AG04450 (cell line): ENCODE data around the gene JMJD8. TPM values are rescaled to one million over a fixed set of nuclear protein-coding genes. Genes with fewer than 3 reads are reported as not detected.

Experiments
- CTCF ChIA-PET: fragments of 300-600, 350-600 bp; formaldehyde crosslinking; extraction: SDS; loops from one replicate; lab custom pipeline; 2022; ENCODE audit warnings: antibody characterized with exemption, inconsistent platforms; lab: Charles Lee
- POLR2A ChIA-PET: fragments of 350-600 bp; formaldehyde crosslinking; extraction: SDS; loops from one replicate; lab custom pipeline; 2021; ENCODE audit warnings: antibody characterized with exemption, inconsistent platforms; lab: Yijun Ruan, JAX
- DNase-seq: peaks from one replicate; pipeline ENCODE4 v3.0.0-alpha.2; 2011; ENCODE audit warnings: low read depth, low spot score
- H3K27ac ChIP-seq: one replicate; pipeline ENCODE4 v1.5.1; 2012; ENCODE audit warnings: low read depth, low read length, control low read depth
- H3K27me3 ChIP-seq: one replicate; pipeline ENCODE4 v1.6.0; 2012; ENCODE audit warnings: low read length; ENCODE audit not compliant: control insufficient read depth, insufficient read depth
- H3K4me3 ChIP-seq: 2 replicates; pipeline ENCODE4 v1.5.1; 2011; ENCODE audit warnings: mild to moderate bottlenecking, low read depth, low read length, control low read depth
- H3K9me3 ChIP-seq: 2 replicates; pipeline ENCODE4 v1.5.1; 2012; ENCODE audit warnings: low read length; ENCODE audit not compliant: control insufficient read depth, insufficient read depth
- CTCF ChIP-seq: IDR thresholded peaks from 2 replicates; pipeline ENCODE4 v1.5.1; 2011; ENCODE audit warnings: low read depth, low read length, control low read depth, inconsistent platforms
- polyA plus RNA-seq: library from polyadenylated mRNA; depleted of rRNA; stranded (reverse); fragments of >200 nt; gene quantifications from 2 replicates; pipeline ENCODE4 v1.2.3, GENCODE V29; 2011

The JMJD8 gene
- polyA plus RNA-seq, 1 experiment: 33.1 TPM

- no peak overlapping the region for H3K4me3 ChIP-seq
- CTCF ChIA-PET: interaction anchor here (0.6 to 1.4 kb wide), 2 partner anchors 27 to 303 kb away, joined by 3 to 4 read pairs; no protein-coding TSS in a partner anchor
- TF ChIP-seq CTCF: no peak
Observed at GRCh38 chr16:684961-685696, 995 bp upstream of the JMJD8 start.

DNA sequence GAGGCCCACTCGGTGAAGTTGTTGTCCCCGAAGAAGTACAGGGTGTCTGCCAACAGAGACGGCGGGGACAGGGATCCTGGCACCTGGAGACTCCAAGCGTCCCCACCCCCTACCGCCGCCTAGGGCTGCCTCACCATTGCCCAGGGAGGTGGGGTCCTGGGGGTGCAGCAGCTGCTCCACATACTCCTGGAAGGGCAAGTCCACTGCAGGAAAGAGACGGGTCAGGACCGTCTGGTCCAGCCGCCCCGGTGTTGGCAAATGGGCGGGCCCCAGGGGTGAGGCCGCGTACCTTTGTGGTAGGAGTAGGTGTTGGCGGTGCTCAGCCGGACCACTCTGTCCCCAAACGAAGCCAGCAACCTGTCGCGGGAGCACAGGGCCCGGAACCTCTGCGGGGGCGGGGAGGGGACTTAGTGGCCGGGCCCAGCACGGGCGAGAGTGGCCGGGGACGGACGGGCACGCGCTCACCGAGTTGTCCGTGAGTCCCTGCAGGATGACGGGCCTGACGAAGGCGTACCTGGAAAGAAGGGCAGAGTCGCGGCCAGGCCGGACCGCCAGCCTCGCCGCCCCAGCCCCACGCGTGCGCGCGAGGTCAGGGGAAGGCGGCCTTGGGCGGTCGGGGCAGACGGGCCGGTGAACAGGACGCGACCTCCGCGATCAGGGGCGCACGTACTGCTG lies 601 bp downstream of the JMJD8 start:
- no peak for DNase-seq
- Histone ChIP-seq H3K27me3 (no peaks in the 10 kb centered on the region), H3K4me3 (peak overlapping the region; percentile 70), H3K9me3 (peaks cover 16% of the 10 kb centered on the region; the same call in 1 of the 2 replicates), H3K27ac (no peak overlapping the region)
- TF ChIP-seq CTCF: no peak
- POLR2A ChIA-PET: interaction anchor here (1.2 kb wide), 1 partner anchor 45 kb away, joined by 3 read pairs; no protein-coding TSS in a partner anchor
- CTCF ChIA-PET: interaction anchor here (0.6 kb wide), 1 partner anchor 833 kb away, joined by 6 read pairs; no protein-coding TSS in a partner anchor

More at GRCh38 chr16:684961-685696, 995 bp upstream of the JMJD8 start:
- DNase-seq: no peak
- H3K9me3 ChIP-seq: peaks cover 16% of the 10 kb centered on the region; the same call in 1 of the 2 replicates
- no peak overlapping the region for H3K27ac ChIP-seq
- no peaks in the 10 kb centered on the region for H3K27me3 ChIP-seq
- POLR2A ChIA-PET: interaction anchor here (0.6 to 1.2 kb wide), 3 partner anchors 16 to 113 kb away, joined by 3 read pairs; no protein-coding TSS in a partner anchor

GRCh38 chr16:682493-683395 lies 1.4 kb downstream of the JMJD8 start:
- Histone ChIP-seq H3K27ac (no peak overlapping the region), H3K4me3 (peak overlapping the region; percentile 70), H3K9me3 (peaks cover 16% of the 10 kb centered on the region; the same call in 1 of the 2 replicates), H3K27me3 (no peaks in the 10 kb centered on the region)
- ChIA-PET POLR2A (no interaction called here), CTCF (no interaction called here)
- TF ChIP-seq CTCF: no peak
- no peak for DNase-seq

GRCh38 chr16:681746-682427 lies 2.2 kb downstream of the JMJD8 start:
- Histone ChIP-seq H3K9me3 (peaks cover 16% of the 10 kb centered on the region; the same call in 1 of the 2 replicates), H3K27ac (no peak overlapping the region), H3K4me3 (peak overlapping the region; percentile 73), H3K27me3 (no peaks in the 10 kb centered on the region)
- POLR2A ChIA-PET: no interaction called here
- TF ChIP-seq CTCF: no peak
- CTCF ChIA-PET: interaction anchor here (1.3 kb wide), 1 partner anchor 14 kb away, joined by 5 read pairs; the partner anchor contains the start of gene RHOT2
- DNase-seq: no peak
